GM18909 (cell line): Measurements from ENCODE around the gene PHRF1.
"Not testable (repeated sequence)": the region's sequence is repeated elsewhere in the genome, so short reads cannot be mapped to it uniquely, and the experiment has no call there.

Experiments used
- ATAC-seq: cut with Tn5 transposase; IDR thresholded peaks from one replicate; pipeline ENCODE4 v1.9.1; 2021; ENCODE audit warnings: mild to moderate bottlenecking; ENCODE audit not compliant: unreplicated experiment, poor library complexity

The PHRF1 gene

GRCh38 chr11:646214-646613 lies 69.9 kb downstream of the PHRF1 start:
- no peak for ATAC-seq

GRCh38 chr11:647672-648158 lies 71.4 kb downstream of the PHRF1 start:
- not testable (repeated sequence) for ATAC-seq

GRCh38 chr11:650482-650881 lies 74.2 kb downstream of the PHRF1 start:
- no peak for ATAC-seq

GRCh38 chr11:653136-653535 lies 76.9 kb downstream of the PHRF1 start:
- ATAC-seq = not testable (repeated sequence)

- no peak for ATAC-seq
Measured at GRCh38 chr11:653837-654236, 77.6 kb downstream of the PHRF1 start.

- ATAC-seq = not testable (repeated sequence)
Measured at GRCh38 chr11:654444-654843, 78.2 kb downstream of the PHRF1 start.

GRCh38 chr11:655036-655726 lies 78.9 kb downstream of the PHRF1 start:
- no peak for ATAC-seq

GRCh38 chr11:656426-656825 lies 80.2 kb downstream of the PHRF1 start:
- no peak for ATAC-seq

- no peak for ATAC-seq
Measured at GRCh38 chr11:656866-657265, 80.6 kb downstream of the PHRF1 start.

GRCh38 chr11:657691-658126 lies 81.4 kb downstream of the PHRF1 start:
- ATAC-seq = no peak

- ATAC-seq = no peak
Measured at GRCh38 chr11:659532-660085, 83.3 kb downstream of the PHRF1 start.

- no peak for ATAC-seq
Measured at GRCh38 chr11:660281-660680, 84.0 kb downstream of the PHRF1 start.

- ATAC-seq = no peak
Measured at GRCh38 chr11:660681-661444, 84.6 kb downstream of the PHRF1 start.
